Neural progenitor cell (in vitro differentiated cells): ENCODE data around the gene SDR9C7. TPM values are rescaled to one million over a fixed set of nuclear protein-coding genes. Genes with fewer than 3 reads are reported as not detected.

Experiments
- DNase-seq: peaks from one replicate; pipeline ENCODE4 v3.0.0-alpha.2; 2016; ENCODE audit warnings: low spot score
- H2AFZ ChIP-seq: fragments of 200-600 bp; sonication (generic); replicated peaks from 2 replicates; pipeline ENCODE4 v1.6.1; 2016; ENCODE audit warnings: antibody characterized with exemption
- H3F3A ChIP-seq: fragments of 200-600 bp; sonication (generic); 2 replicates; pipeline ENCODE4 v1.6.1; 2016; ENCODE audit warnings: antibody characterized with exemption, low read depth
- H3K27ac ChIP-seq: fragments of 200-600 bp; sonication (generic); 2 replicates; pipeline ENCODE4 v1.5.1; 2016; ENCODE audit warnings: mild to moderate bottlenecking
- H3K27me3 ChIP-seq: fragments of 200-600 bp; sonication (generic); 2 replicates; pipeline ENCODE4 v1.6.1; 2016; ENCODE audit warnings: mild to moderate bottlenecking, moderate library complexity
- H3K36me3 ChIP-seq: fragments of 200-600 bp; sonication (generic); 2 replicates; pipeline ENCODE4 v1.5.1; 2016
- H3K4me1 ChIP-seq: fragments of 200-600 bp; sonication (generic); 2 replicates; pipeline ENCODE4 v1.6.1; 2016; ENCODE audit warnings: mixed run types
- H3K4me2 ChIP-seq: fragments of 200-600 bp; sonication (generic); 2 replicates; pipeline ENCODE4 v1.6.1; 2016
- H3K4me3 ChIP-seq: fragments of 200-600 bp; sonication (generic); 2 replicates; pipeline ENCODE4 v1.5.1; 2016
- H3K79me2 ChIP-seq: fragments of 200-600 bp; sonication (generic); 2 replicates; pipeline ENCODE4 v1.6.1; 2016; ENCODE audit warnings: low read depth
- H3K9ac ChIP-seq: fragments of 200-600 bp; sonication (generic); 2 replicates; pipeline ENCODE4 v1.6.1; 2016
- H3K9me3 ChIP-seq: fragments of 200-600 bp; sonication (generic); 2 replicates; pipeline ENCODE4 v1.5.1; 2016; ENCODE audit warnings: low read depth
- H4K20me1 ChIP-seq: fragments of 200-600 bp; sonication (generic); 2 replicates; pipeline ENCODE4 v1.6.1; 2016; ENCODE audit warnings: low read depth
- H3K27ac Mint-ChIP-seq: 3 replicates; pipeline ENCODE4 v1.8.0; 2021; ENCODE audit warnings: mixed read lengths
- H3K27me3 Mint-ChIP-seq: 2 replicates; pipeline ENCODE4 v1.8.0; 2022; ENCODE audit warnings: low read depth, mild to moderate bottlenecking, inconsistent platforms, moderate library complexity, mixed read lengths; ENCODE audit not compliant: insufficient read depth
- H3K36me3 Mint-ChIP-seq: 3 replicates; pipeline ENCODE4 v1.8.0; 2021; ENCODE audit warnings: mixed read lengths
- H3K4me1 Mint-ChIP-seq: 3 replicates; pipeline ENCODE4 v1.8.0; 2021; ENCODE audit warnings: mixed read lengths
- H3K4me3 Mint-ChIP-seq: 3 replicates; pipeline ENCODE4 v1.8.0; 2021; ENCODE audit warnings: mild to moderate bottlenecking, moderate library complexity, mixed read lengths
- H3K9me3 Mint-ChIP-seq: 3 replicates; pipeline ENCODE4 v1.8.0; 2020; ENCODE audit warnings: mixed read lengths
- CTCF ChIP-seq: fragments of 200-600 bp; sonication (generic); IDR thresholded peaks from 2 replicates; pipeline ENCODE4 v1.5.1; 2017; ENCODE audit warnings: antibody characterized with exemption, mild to moderate bottlenecking
- EZH2 ChIP-seq: fragments of 200-600 bp; sonication (generic); IDR thresholded peaks from 2 replicates; pipeline ENCODE4 v1.6.1; 2017; ENCODE audit warnings: antibody characterized with exemption, mild to moderate bottlenecking, moderate library complexity
- EZH2phosphoT487 ChIP-seq: fragments of 200-600 bp; sonication (generic); IDR thresholded peaks from 2 replicates; pipeline ENCODE4 v1.6.1; 2017; ENCODE audit warnings: antibody characterized with exemption
- total RNA-seq: library from RNA; depleted of rRNA; stranded (reverse); fragments of >200 nt; gene quantifications from 2 replicates; pipeline ENCODE4 v1.2.3, GENCODE V29; 2015; ENCODE audit warnings: low replicate concordance

Gene SDR9C7
- total RNA-seq, 1 donor from 2014 or later, result 0.32 TPM

GRCh38 chr12:56898938-56899337, 35.3 kb downstream of the SDR9C7 start:
- H3K27me3 Mint-ChIP-seq, result peaks cover 4% of the 10 kb centered on the region
- H3K4me3 Mint-ChIP-seq, result no peak overlapping the region
- no peaks in the 10 kb centered on the region for H3K36me3 Mint-ChIP-seq
- no peaks in the 10 kb centered on the region for H3K4me1 Mint-ChIP-seq
- Histone ChIP-seq H3K9me3 (no peaks in the 10 kb centered on the region), H3K27ac (no peak overlapping the region), H4K20me1 (no peaks in the 10 kb centered on the region), H3K4me2 (no peak overlapping the region), H3K4me3 (no peak overlapping the region), H3K4me1 (no peaks in the 10 kb centered on the region), H3K79me2 (no peaks in the 10 kb centered on the region), H3K36me3 (no peaks in the 10 kb centered on the region), H3F3A (no peaks in the 10 kb centered on the region), H3K27me3 (no peaks in the 10 kb centered on the region), H2AFZ (no peak overlapping the region), H3K9ac (no peak overlapping the region)
- TF ChIP-seq CTCF, result no peak
- TF ChIP-seq EZH2phosphoT487, result no peak
- TF ChIP-seq EZH2, result no peak
- H3K9me3 Mint-ChIP-seq, result peaks cover 14% of the 10 kb centered on the region
- DNase-seq, result no peak
- no peak overlapping the region for H3K27ac Mint-ChIP-seq

DNA sequence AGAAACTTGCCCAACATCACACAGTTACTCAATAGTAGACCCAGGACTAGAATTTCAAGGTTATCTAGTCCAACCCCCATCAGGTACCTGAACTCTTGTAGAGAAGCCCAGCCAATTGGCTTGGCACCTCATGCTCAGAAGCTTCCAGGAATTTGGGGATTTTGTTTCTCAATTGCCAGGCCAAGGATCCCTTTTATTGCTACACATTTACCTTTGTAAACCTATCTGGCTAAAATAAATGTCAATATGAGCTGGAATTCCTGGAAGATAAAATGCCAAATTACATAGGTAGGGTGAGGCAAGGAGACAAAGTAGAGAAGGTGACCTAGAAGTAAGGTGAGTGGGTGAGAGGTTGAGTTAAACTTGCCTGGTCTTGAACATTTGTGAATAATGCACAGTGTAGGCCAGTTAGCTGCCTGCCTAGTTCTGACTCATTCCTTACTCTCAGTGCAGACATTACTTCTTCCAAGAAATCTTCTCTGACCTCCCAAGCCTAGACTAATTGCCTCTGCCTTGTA, 36.3 kb downstream of the SDR9C7 start:
- Mint-ChIP-seq H3K27me3 (peaks cover 2% of the 10 kb centered on the region), H3K4me3 (no peak overlapping the region), H3K9me3 (peaks cover 15% of the 10 kb centered on the region), H3K27ac (no peak overlapping the region), H3K4me1 (no peaks in the 10 kb centered on the region), H3K36me3 (no peaks in the 10 kb centered on the region)
- Histone ChIP-seq H3K4me2 (no peak overlapping the region), H3K4me1 (no peaks in the 10 kb centered on the region), H3K27me3 (no peaks in the 10 kb centered on the region), H3K27ac (no peak overlapping the region), H3K9me3 (no peaks in the 10 kb centered on the region), H4K20me1 (no peaks in the 10 kb centered on the region), H3K9ac (no peak overlapping the region), H3F3A (no peaks in the 10 kb centered on the region), H2AFZ (no peak overlapping the region), H3K36me3 (no peaks in the 10 kb centered on the region), H3K4me3 (no peak overlapping the region), H3K79me2 (no peaks in the 10 kb centered on the region)
- no peak for DNase-seq
- TF ChIP-seq CTCF, result no peak
- TF ChIP-seq EZH2phosphoT487, result no peak
- no peak for TF ChIP-seq EZH2

DNA sequence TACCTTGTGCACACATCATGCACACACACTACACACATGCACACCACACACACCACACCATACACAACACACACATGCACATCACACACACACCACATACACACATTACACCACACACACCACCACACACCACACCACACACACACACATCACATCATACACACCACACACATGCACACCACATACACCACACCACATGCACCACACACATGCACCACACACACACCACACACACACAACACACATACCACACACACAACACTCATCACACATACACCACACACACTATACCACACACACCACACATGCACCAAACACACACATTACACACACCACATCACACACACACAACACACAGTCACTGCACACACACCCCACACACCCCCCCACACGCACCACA, 38.1 kb downstream of the SDR9C7 start:
- Histone ChIP-seq H3K4me2 (no peak overlapping the region), H4K20me1 (no peaks in the 10 kb centered on the region), H3K4me3 (no peak overlapping the region), H3K27me3 (no peaks in the 10 kb centered on the region), H2AFZ (no peak overlapping the region), H3K4me1 (no peaks in the 10 kb centered on the region), H3K27ac (no peak overlapping the region), H3K79me2 (no peaks in the 10 kb centered on the region), H3K9me3 (no peaks in the 10 kb centered on the region), H3F3A (no peaks in the 10 kb centered on the region), H3K36me3 (no peaks in the 10 kb centered on the region), H3K9ac (no peak overlapping the region)
- H3K4me3 Mint-ChIP-seq, result no peak overlapping the region
- no peak overlapping the region for H3K27ac Mint-ChIP-seq
- H3K36me3 Mint-ChIP-seq, result no peaks in the 10 kb centered on the region
- peaks cover 2% of the 10 kb centered on the region for H3K27me3 Mint-ChIP-seq
- no peak for TF ChIP-seq CTCF
- no peak for TF ChIP-seq EZH2phosphoT487
- no peak for TF ChIP-seq EZH2
- no peak for DNase-seq
- H3K9me3 Mint-ChIP-seq, result peaks cover 11% of the 10 kb centered on the region
- no peaks in the 10 kb centered on the region for H3K4me1 Mint-ChIP-seq
